T-helper 2 cell treated with Interferon-gamma antibody and Interleukin-4, amounts not matched to agents 5 μg/mL and 100 μg/mL, for 36 hours (primary cell): Measurements from ENCODE around the gene NXPH4.

Source experiments
- DNase-seq: peaks from one replicate; pipeline ENCODE4 v3.0.0; 2021; ENCODE audit warnings: low spot score
- H3K27ac Mint-ChIP-seq: one replicate; pipeline ENCODE4 v1.8.0; 2021; ENCODE audit warnings: mild to moderate bottlenecking, mixed read lengths
- H3K27me3 Mint-ChIP-seq: one replicate; pipeline ENCODE4 v1.8.0; 2021; ENCODE audit warnings: low read depth, mixed read lengths
- H3K36me3 Mint-ChIP-seq: one replicate; pipeline ENCODE4 v1.8.0; 2021; ENCODE audit warnings: low read depth, mixed read lengths
- H3K4me1 Mint-ChIP-seq: one replicate; pipeline ENCODE4 v1.8.0; 2021; ENCODE audit warnings: low read depth, mixed read lengths
- H3K4me3 Mint-ChIP-seq: one replicate; pipeline ENCODE4 v1.8.0; 2022; ENCODE audit warnings: mild to moderate bottlenecking, moderate library complexity, mixed read lengths
- H3K9me3 Mint-ChIP-seq: one replicate; pipeline ENCODE4 v1.8.0; 2021; ENCODE audit warnings: mixed read lengths

The NXPH4 gene

DNA sequence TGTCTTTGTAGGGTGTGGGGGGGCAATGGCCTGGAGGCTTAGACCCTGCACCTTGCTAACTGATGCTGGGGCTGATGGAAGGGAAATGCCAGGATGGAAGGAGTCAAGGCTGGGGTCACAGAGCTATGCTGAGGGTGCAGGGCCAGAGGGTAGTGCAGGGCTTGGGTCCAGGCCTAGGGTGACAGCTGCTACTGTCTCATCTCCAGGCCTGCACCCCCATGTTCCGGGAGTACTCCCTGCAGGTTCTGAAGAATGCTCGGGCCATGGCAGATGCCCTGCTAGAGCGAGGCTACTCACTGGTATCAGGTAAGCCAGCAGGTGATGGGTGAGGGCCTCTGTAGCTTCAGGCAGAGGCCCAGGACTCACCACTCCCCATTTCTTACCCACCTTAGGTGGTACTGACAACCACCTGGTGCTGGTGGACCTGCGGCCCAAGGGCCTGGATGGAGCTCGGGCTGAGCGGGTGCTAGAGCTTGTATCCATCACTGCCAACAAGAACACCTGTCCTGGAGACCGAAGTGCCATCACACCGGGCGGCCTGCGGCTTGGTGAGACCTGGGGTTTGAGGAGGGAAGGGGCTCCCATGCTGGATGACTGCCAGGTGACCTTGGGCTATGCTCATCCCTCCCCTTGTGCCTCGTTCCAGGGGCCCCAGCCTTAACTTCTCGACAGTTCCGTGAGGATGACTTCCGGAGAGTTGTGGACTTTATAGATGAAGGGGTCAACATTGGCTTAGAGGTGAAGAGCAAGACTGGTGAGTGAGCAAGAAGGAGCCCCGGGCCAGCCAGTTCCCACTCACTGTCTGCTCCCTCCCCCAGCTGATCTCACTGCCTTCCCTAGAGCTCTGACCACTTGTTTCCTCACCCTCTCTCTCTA is 17.0 kb downstream of the NXPH4 start:
- H3K4me3 Mint-ChIP-seq: no peak overlapping the region
- H3K27ac Mint-ChIP-seq: no peak overlapping the region
- peaks cover 52% of the 10 kb centered on the region for H3K36me3 Mint-ChIP-seq
- no peak for DNase-seq
- peaks cover 48% of the 10 kb centered on the region for H3K4me1 Mint-ChIP-seq
- no peaks in the 10 kb centered on the region for H3K9me3 Mint-ChIP-seq
- H3K27me3 Mint-ChIP-seq: peaks cover 15% of the 10 kb centered on the region

DNA sequence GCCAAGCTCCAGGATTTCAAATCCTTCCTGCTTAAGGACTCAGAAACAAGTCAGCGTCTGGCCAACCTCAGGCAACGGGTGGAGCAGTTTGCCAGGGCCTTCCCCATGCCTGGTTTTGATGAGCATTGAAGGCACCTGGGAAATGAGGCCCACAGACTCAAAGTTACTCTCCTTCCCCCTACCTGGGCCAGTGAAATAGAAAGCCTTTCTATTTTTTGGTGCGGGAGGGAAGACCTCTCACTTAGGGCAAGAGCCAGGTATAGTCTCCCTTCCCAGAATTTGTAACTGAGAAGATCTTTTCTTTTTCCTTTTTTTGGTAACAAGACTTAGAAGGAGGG is 17.6 kb downstream of the NXPH4 start:
- no peaks in the 10 kb centered on the region for H3K9me3 Mint-ChIP-seq
- peaks cover 52% of the 10 kb centered on the region for H3K36me3 Mint-ChIP-seq
- DNase-seq: no peak
- no peak overlapping the region for H3K27ac Mint-ChIP-seq
- peaks cover 46% of the 10 kb centered on the region for H3K4me1 Mint-ChIP-seq
- H3K27me3 Mint-ChIP-seq: peaks cover 19% of the 10 kb centered on the region
- no peak overlapping the region for H3K4me3 Mint-ChIP-seq

DNA sequence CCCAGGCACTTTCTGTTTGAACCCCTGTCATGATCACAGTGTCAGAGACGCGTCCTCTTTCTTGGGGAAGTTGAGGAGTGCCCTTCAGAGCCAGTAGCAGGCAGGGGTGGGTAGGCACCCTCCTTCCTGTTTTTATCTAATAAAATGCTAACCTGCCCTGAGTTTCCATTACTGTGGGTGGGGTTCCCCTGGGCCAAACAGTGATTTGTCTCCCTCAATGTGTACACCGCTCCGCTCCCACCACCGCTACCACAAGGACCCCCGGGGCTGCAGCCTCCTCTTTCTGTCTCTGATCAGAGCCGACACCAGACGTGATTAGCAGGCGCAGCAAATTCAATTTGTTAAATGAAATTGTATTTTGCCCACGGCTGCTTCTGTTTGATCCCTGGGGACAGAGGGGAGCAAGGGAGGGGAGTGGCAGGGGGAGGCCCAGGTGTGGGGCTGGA is 18.0 kb downstream of the NXPH4 start:
- peaks cover 47% of the 10 kb centered on the region for H3K4me1 Mint-ChIP-seq
- no peak overlapping the region for H3K27ac Mint-ChIP-seq
- H3K9me3 Mint-ChIP-seq: no peaks in the 10 kb centered on the region
- no peak overlapping the region for H3K4me3 Mint-ChIP-seq
- H3K27me3 Mint-ChIP-seq: peaks cover 19% of the 10 kb centered on the region
- DNase-seq: no peak
- H3K36me3 Mint-ChIP-seq: peaks cover 51% of the 10 kb centered on the region

DNA sequence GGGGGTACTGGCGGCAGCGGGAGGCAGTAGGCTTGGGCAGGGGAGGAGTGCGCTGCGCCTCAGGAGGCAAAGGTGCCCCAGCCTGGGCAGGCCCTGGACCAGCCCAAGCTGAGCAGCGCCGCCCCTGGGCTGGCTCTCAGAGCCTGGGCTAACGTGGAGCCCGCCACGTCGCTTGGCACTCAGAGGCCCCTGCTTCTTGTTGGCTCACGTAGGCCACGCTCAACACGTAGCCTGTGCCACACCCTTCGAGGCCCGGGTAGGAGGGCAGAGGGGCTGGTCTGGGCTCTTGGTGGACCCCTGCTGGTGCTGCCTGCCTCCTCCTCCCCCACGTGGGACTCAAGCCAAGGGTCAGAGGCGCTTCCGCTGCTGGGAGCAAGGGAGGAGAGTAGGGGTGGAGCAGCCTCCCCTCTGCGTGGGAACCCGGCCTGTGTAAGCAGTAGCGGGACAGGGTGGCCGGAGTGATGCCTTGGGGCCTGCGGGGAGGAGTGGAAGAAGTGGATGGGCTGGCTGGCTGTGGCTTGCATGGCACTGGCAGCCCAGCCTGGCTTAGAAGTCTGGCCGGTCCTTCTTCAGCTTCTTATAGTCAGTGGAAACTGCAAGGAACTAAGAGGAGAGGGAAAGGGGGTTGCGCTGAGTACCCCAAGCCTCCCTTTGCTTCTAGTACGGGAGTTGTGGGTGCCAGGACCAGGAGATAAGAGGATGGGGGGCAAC is 18.6 kb downstream of the NXPH4 start:
- Mint-ChIP-seq H3K27me3 (peaks cover 19% of the 10 kb centered on the region), H3K9me3 (no peaks in the 10 kb centered on the region), H3K4me3 (no peak overlapping the region), H3K27ac (no peak overlapping the region), H3K36me3 (peaks cover 46% of the 10 kb centered on the region), H3K4me1 (peaks cover 48% of the 10 kb centered on the region)
- no peak for DNase-seq

DNA sequence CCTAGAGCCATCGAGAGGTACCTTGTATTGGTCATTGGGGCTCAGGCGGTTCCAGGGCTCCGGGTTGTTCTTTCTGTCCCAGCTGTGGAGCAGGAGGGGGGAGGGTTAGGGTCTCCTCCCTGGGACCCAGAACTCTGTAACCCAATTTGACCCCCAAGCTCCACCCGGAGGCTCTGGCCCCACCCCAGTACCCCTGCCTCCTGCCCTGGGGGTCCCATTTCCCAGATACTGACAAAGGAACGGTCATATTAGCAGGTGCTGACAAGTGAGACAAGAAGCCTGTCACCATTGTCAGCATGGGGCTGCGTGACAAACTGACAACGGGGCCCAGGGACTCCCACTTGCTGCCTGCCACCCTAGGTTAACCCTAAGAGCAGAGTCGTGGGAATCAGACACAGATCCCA is 19.1 kb downstream of the NXPH4 start:
- peaks cover 24% of the 10 kb centered on the region for H3K27me3 Mint-ChIP-seq
- H3K36me3 Mint-ChIP-seq: peaks cover 41% of the 10 kb centered on the region

DNA sequence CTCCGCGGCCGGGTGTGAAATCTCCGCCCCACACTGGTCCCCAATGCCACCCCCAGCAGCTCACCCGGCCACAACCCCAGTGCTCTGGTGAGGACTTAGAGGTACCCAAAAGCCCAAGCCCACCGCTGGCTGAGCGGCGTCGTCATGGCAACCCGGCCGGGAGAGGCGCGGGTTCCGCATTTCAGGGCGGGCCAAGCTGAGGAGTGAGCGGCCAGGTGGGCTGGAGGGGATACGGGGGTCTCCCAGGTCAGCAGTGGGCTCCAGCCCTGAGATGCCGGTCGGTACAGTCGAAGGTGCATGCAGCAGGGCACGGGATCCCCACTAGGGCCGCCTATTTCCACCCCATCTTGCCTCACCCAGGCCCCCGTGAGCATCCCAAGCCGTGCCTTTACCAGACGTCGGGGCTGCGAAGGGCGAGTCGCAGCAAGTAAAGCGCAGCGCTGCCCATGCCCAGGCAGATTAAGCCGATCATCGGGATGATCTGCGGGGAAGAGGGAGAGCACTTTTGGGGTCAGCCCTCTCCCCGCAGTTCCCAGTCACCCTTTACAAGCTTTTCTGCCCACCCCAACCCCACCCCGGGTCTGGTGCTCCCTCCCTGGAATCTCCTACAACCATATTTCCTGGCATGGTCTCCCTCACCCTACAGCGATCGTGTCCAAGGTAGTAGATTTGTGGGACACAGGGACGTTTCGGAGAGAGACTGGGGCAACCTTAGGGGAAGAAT is 19.8 kb downstream of the NXPH4 start:
- Mint-ChIP-seq H3K27me3 (peaks cover 30% of the 10 kb centered on the region), H3K27ac (no peak overlapping the region), H3K4me3 (no peak overlapping the region), H3K9me3 (no peaks in the 10 kb centered on the region), H3K36me3 (peaks cover 34% of the 10 kb centered on the region), H3K4me1 (peaks cover 49% of the 10 kb centered on the region)
- no peak for DNase-seq

More for the DNA sequence above, 19.1 kb downstream of the NXPH4 start:
- H3K27ac Mint-ChIP-seq: no peak overlapping the region
- H3K4me1 Mint-ChIP-seq: peaks cover 48% of the 10 kb centered on the region
- no peaks in the 10 kb centered on the region for H3K9me3 Mint-ChIP-seq
- DNase-seq: no peak
- no peak overlapping the region for H3K4me3 Mint-ChIP-seq

DNA sequence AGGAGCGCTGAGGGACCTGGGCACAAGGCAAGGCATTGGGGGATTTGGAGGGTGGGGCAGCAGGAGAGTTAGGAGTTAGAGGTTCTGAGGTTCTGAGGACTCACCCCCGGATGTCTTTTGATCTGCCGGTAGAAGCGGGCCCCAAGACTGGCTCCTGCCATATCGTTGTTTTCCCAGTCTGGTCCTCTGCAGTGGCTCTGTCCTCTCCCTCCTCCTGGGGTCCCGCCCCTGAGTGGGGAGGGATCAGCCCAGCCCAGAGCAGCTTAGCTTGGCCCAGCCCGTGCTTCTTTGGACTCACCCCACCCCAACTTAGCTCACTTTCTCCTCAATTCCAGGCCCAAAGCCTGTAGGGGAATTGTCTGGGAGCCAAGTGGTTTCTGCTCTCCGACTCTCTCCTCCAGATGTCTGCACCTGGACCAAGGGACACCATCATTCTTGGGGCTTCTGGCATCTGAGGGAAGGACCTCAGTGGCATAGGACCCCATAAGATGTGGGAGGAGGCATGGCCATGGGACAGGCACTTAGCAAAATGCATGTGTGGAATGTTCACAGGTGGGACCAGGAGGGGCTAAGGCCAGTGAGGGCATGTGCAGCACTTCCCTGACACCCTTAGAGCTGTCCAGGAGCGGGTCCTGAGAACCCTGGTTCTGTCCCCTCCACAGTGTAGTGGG is 20.5 kb downstream of the NXPH4 start:
- Mint-ChIP-seq H3K9me3 (no peaks in the 10 kb centered on the region), H3K27ac (no peak overlapping the region), H3K36me3 (peaks cover 27% of the 10 kb centered on the region), H3K4me1 (peaks cover 49% of the 10 kb centered on the region), H3K4me3 (peak overlapping the region; percentile 74), H3K27me3 (peaks cover 36% of the 10 kb centered on the region)
- no peak for DNase-seq

DNA sequence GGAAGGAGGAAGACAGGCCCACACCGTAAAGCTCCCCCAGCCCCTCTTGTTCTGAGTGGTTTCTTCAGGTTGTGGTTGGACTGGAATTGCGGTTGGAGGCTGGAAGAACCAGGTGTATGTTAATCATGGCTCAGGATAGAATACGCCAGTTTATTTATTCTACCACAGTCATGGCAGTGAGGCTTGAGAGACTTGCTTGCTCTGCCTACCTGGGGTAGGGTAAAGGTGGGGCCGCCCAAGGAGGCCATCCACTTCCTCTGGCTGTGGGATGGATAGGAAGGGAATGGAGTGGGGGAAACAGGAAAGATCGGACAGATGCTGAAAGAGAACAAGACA is 21.0 kb downstream of the NXPH4 start:
- no peak for DNase-seq
- Mint-ChIP-seq H3K36me3 (peaks cover 24% of the 10 kb centered on the region), H3K4me1 (peaks cover 50% of the 10 kb centered on the region), H3K9me3 (no peaks in the 10 kb centered on the region), H3K4me3 (peak overlapping the region; percentile 74), H3K27ac (no peak overlapping the region), H3K27me3 (peaks cover 40% of the 10 kb centered on the region)

DNA sequence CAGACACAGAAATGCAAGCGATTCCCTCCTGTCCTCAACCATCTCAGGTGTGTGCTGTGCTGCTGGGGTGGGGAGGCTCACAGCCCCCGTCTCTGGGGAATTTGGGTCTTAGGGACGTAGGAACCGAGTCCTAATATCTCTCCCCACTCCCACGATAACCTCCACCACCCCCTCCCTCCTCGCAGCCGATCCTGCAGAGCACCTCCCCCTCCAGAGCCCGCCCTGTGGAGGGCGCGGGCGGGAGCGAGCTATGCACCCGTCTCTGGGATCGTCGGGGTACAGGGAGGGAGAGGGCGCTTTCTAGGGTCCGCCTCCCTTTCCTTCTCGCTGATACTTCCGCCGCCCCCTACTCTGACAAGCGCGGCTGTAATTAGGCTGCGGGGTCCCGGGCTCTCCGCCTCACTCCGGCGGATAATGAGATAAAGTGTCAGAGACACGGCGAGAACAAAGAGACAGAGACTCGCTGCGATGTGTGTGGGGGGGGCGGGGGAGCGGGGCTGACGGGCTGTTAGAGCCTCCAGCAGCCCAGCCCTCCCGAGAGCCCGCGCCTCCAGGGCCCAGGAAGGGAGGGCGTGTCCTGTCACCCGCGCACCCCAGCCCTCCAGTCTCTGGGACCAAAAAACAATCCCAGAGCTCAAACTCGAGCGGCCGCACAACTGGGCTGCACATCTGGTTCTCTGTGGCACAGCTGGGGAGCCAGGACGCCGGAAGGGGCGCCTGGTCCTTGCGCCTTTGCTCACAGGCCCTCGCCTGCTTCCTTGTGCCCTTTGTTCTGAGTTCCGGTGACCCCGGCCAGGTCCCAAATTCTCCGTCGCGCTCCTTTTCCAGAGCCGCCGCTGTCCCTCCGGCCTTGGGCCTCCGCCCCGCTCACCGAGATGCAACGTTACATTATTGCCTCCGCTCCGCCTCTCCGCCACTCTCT is 21.6 kb downstream of the NXPH4 start:
- Mint-ChIP-seq H3K9me3 (no peaks in the 10 kb centered on the region), H3K27ac (no peak overlapping the region), H3K36me3 (peaks cover 18% of the 10 kb centered on the region), H3K4me1 (peaks cover 50% of the 10 kb centered on the region), H3K27me3 (peaks cover 42% of the 10 kb centered on the region), H3K4me3 (peak overlapping the region; percentile 91)
- DNase-seq: no peak

DNA sequence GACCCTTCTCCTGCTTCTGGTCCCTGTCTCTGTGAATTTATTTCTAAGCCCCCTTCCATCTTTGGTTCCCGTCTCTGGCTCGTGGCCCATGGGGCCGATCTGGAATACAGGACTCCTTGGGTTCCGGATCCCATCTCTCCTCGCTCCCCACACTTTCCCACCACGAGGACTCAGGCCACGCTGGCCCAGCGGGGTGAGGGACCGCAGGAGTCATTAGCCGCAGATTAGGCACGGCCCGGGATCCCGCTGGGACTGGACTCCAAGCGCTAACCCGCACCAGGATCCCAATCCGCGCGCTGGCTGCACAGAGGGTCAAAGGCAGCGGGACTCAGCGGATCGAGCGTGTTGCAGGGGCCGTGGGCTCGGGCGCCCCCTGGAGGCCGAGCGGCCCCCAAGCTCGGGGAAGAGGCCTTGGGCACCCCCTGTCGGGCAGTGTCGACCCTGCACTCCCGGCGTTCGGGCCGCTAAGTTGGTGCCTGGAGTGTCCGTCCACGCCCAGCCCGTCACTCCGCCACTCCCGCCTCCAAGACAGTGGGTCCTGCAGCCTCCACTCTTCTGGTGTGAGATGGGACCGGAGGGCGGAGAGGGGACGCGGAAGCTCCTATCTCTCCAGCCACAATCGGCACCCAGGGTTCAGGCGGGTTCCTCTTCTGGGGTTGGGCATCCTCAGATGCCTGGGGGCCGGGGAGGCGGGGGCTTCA is 22.4 kb downstream of the NXPH4 start:
- H3K4me1 Mint-ChIP-seq: peaks cover 53% of the 10 kb centered on the region
- peaks cover 45% of the 10 kb centered on the region for H3K27me3 Mint-ChIP-seq
- DNase-seq: peak; percentile 87
- H3K4me3 Mint-ChIP-seq: peak overlapping the region; percentile 91
- no peaks in the 10 kb centered on the region for H3K9me3 Mint-ChIP-seq
- peak overlapping the region; percentile 4 for H3K27ac Mint-ChIP-seq
- H3K36me3 Mint-ChIP-seq: peaks cover 10% of the 10 kb centered on the region

DNA sequence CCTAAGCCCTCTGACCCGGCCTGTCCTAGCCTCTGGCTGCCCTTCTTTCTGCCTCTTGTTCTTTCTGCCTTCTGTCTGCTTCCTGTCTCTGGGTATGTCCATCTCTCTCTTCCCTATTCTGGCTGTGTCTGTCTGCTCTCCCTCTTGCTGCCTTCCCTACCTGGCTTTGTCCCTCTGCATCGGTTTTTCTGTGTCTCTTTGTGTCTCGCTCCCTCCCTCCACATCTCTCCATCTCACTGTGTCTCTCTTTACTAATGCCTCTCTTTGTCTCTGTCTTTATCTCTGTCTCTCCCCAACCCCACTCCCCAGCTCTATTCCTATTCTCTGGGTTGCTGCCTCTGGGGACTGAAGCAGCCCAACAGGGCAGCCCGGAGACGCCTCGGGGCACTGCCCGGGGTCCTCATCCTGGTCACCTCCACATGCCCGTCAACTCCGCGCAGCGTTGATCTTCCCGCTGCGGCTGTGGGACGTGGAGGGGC is 23.0 kb downstream of the NXPH4 start:
- Mint-ChIP-seq H3K4me1 (peaks cover 55% of the 10 kb centered on the region), H3K27me3 (peaks cover 45% of the 10 kb centered on the region), H3K4me3 (peak overlapping the region; percentile 91)

DNA sequence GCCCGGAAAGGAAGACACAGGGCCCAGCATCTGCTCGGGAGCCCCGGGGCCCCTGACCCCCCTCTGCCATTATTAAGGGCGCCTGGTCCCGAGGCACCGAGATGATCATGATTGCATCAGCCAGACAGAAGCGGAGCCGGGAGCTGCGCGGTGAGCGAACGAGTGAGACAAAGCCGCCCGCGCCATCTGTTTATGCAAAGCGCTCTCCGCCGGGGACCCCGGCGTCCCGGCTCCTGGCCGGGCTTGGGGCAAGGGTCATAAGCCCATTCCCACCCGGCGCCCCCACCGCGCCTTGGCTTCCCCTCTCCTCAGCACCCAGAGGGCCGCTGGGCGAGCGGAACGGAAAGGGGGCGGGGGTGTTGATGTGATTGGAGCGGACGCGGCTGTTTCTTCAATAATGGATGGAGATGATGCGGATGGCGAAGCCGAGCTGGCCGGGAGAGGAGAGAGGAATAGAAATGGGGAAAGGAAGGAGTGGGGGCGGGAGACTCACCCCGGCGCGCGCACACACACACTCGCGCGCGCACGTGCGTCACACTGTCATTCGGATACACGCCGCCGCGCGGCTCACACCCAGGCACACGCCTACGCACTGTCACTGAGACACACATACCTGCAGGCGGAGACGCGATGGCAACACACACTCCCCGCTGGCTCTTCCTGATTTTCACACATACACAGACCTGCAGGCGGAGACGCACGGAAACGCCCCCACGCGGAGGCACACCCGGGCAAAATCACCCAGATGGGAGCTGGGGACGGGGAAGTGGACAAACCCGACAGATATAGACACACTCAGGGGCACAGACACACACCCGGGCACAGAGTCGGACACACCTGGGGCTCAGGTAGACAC is 23.7 kb downstream of the NXPH4 start:
- Mint-ChIP-seq H3K27ac (peak overlapping the region; percentile 85), H3K27me3 (peaks cover 45% of the 10 kb centered on the region), H3K36me3 (peaks cover 2% of the 10 kb centered on the region), H3K9me3 (no peaks in the 10 kb centered on the region), H3K4me1 (peaks cover 54% of the 10 kb centered on the region), H3K4me3 (peak overlapping the region; percentile 91)
- DNase-seq: peak; percentile 79

More for the DNA sequence above, 23.0 kb downstream of the NXPH4 start:
- no peak for DNase-seq
- H3K36me3 Mint-ChIP-seq: peaks cover 4% of the 10 kb centered on the region
- H3K9me3 Mint-ChIP-seq: no peaks in the 10 kb centered on the region
- H3K27ac Mint-ChIP-seq: peak overlapping the region; percentile 85
